ENCODE measurements around the gene TEX2.

TEX2 gene

GRCh38 chr17:64155129-64155528, 107.9 kb downstream of the TEX2 start:
- no peak for FAIRE-seq

GRCh38 chr17:64154717-64155116, 108.3 kb downstream of the TEX2 start:
- no peak for FAIRE-seq

GRCh38 chr17:64154313-64154695, 108.8 kb downstream of the TEX2 start:
- FAIRE-seq = no peak

GRCh38 chr17:64153565-64154312, 109.3 kb downstream of the TEX2 start:
- FAIRE-seq = no peak

GRCh38 chr17:64152428-64153125, 110.5 kb downstream of the TEX2 start:
- FAIRE-seq = no peak

- FAIRE-seq = no peak
Observed at GRCh38 chr17:64151016-64151368, 112.1 kb downstream of the TEX2 start.

- FAIRE-seq = no peak
Observed at GRCh38 chr17:64150237-64151015, 112.6 kb downstream of the TEX2 start.

- no peak for FAIRE-seq
Observed at GRCh38 chr17:64149196-64149595, 113.9 kb downstream of the TEX2 start.

- no peak for FAIRE-seq
Observed at GRCh38 chr17:64148699-64149098, 114.4 kb downstream of the TEX2 start.

GRCh38 chr17:64148017-64148631, 114.9 kb downstream of the TEX2 start:
- no peak for FAIRE-seq

GRCh38 chr17:64147110-64148016, 115.7 kb downstream of the TEX2 start:
- no peak for FAIRE-seq

- FAIRE-seq = no peak
Observed at GRCh38 chr17:64146418-64147109, 116.5 kb downstream of the TEX2 start.

GRCh38 chr17:64145751-64146417, 117.2 kb downstream of the TEX2 start:
- peak; percentile 86 for FAIRE-seq

GRCh38 chr17:64145375-64145750, 117.7 kb downstream of the TEX2 start:
- no peak for FAIRE-seq

- FAIRE-seq = no peak
Observed at GRCh38 chr17:64139542-64139941, 123.5 kb downstream of the TEX2 start.

- no peak for FAIRE-seq
Observed at GRCh38 chr17:64138441-64138840, 124.6 kb downstream of the TEX2 start.

- no peak for FAIRE-seq
Observed at GRCh38 chr17:64135000-64135399, 128.1 kb downstream of the TEX2 start.

GRCh38 chr17:64134216-64134970, 128.7 kb downstream of the TEX2 start:
- FAIRE-seq = no peak

- FAIRE-seq = peak; percentile 84
Observed at GRCh38 chr17:64133546-64134215, 129.4 kb downstream of the TEX2 start.
